VCaP (cell line): Measurements from ENCODE around the gene MOGAT2.
A peak's percentile ranks its signal among the peaks of the same experiment; 100 is the strongest.

Experiments
- H3K27ac ChIP-seq: fragments of 450-650 bp; 2 replicates; pipeline ENCODE4 v1.5.1; 2017
- TF ChIP-seq, protein P1 (sequence below): fragments of 450-650 bp; conservative IDR thresholded peaks from 2 replicates; pipeline ENCODE4 v1.5.1; 2017; ENCODE audit warnings: mild to moderate bottlenecking, moderate library complexity

Gene MOGAT2

DNA sequence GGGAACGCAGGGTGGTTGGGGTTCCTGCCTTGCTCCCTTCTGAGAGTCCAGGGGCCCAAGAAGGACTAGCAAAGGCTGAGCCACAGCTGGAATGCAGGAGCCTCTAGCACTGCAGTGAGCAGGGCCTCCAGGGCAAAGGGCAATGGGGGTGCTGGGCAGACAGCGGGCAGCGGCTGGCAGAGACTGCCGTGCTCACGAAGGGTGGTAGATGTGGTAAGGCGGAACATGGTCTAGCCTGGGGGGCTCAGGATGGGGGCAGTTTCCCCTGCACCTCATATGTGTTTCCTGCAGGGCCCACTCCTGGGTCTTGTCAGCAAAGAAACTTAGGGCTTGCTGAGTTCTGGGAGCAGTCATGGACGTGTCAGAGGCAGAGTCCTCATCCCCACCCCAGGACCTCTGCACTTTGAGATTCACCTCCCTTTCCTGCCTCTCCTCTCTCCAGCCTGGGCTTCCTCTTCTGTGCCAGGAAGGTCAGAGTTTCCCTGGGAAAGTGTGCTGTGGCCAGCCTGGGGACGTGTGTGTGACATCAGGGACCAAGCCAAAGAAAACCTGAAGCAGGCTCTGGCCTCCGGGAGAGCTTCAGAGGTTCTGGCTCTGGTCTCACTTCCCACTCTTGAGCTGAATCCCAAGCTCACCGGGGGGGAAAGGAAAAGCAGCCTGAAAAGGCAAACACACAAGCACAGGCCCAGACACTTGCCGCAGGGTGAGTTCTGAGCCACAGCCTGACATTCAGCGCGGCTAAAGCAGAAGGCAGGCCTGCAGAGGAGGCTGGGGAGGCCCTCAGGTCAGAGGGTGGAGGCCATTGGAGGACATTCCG is 4.4 kb downstream of the MOGAT2 start:
- H3K27ac ChIP-seq, result peak overlapping the region; percentile 51
- TF ChIP-seq, protein P1, sequence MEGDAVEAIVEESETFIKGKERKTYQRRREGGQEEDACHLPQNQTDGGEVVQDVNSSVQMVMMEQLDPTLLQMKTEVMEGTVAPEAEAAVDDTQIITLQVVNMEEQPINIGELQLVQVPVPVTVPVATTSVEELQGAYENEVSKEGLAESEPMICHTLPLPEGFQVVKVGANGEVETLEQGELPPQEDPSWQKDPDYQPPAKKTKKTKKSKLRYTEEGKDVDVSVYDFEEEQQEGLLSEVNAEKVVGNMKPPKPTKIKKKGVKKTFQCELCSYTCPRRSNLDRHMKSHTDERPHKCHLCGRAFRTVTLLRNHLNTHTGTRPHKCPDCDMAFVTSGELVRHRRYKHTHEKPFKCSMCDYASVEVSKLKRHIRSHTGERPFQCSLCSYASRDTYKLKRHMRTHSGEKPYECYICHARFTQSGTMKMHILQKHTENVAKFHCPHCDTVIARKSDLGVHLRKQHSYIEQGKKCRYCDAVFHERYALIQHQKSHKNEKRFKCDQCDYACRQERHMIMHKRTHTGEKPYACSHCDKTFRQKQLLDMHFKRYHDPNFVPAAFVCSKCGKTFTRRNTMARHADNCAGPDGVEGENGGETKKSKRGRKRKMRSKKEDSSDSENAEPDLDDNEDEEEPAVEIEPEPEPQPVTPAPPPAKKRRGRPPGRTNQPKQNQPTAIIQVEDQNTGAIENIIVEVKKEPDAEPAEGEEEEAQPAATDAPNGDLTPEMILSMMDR, result no peak

GRCh38 chr11:75722669-75723042 is 5.0 kb downstream of the MOGAT2 start:
- TF ChIP-seq, protein P1, result no peak
- peak overlapping the region; percentile 51 for H3K27ac ChIP-seq

- TF ChIP-seq, protein P1, result no peak
- H3K27ac ChIP-seq, result no peak overlapping the region
These were observed 8.1 kb downstream of the MOGAT2 start for GRCh38 chr11:75725547-75726320.

GRCh38 chr11:75728992-75729391 is 11.4 kb downstream of the MOGAT2 start:
- TF ChIP-seq, protein P1, result no peak
- H3K27ac ChIP-seq, result no peak overlapping the region

DNA sequence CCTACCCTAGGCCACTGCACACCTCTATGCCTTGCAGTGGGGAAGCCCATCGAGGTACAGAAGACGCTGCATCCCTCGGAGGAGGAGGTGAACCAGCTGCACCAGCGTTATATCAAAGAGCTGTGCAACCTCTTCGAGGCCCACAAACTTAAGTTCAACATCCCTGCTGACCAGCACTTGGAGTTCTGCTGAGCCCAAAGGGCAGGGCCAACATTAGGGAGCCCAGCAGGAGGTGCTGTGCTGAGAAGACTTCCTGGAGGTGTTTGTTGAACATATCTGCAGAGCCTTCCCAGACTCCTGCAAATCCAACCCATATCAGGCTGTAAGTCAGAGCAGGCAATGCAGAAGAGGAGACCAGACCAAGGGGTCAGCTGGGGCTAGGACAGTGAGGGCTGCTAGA is 13.5 kb downstream of the MOGAT2 start:
- H3K27ac ChIP-seq, result no peak overlapping the region
- TF ChIP-seq, protein P1, result no peak

DNA sequence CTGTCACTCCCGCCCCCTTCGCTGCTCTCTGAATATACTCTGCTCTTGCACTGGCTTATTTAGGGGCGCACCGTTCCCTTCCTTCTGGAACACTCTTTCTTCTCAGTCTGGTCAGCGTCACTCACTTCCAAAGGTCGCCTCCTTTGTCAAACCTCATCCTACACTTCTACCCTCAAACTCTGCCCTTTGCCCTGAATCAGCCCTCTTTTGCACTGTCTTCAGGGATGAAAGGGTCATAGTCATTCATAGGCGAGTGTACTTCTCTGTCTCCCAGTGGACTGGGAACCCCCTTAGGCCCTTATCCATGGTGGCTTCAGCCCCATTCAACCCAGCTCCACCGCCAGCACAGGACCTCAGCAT is 15.4 kb downstream of the MOGAT2 start:
- TF ChIP-seq, protein P1, result no peak
- H3K27ac ChIP-seq, result no peak overlapping the region

DNA sequence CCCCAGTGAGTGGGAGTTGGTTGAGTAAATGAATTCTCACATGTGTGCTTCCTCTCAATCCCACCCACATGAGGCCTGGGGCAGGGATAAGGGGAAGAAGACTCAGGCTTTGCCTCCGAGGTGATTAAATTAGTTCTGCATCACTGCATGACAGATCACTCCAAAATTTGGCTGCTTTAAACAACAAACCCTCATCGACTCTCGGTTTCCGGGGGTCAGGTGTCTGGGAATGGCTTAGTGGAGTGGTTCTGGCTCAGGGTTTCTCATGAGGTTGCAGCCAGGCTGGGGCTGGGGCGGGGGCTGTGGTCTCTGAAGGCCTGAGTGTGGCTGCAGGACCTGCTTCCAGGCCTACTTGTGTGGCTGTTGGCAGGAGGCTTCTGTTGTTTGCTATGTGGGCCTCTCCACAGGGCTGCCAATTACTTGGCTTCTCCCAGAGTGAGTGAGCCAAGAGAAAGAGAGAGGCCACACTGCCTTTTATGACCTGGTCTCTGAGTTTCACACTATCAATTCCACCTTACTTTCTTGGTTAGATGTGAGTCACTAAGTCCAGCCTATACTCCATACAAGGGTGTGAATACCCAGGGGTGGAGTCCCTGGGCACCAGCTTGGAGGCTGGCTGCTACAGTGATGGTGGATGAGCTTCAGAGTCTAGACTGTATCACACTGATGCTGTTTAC is 15.9 kb downstream of the MOGAT2 start:
- no peak overlapping the region for H3K27ac ChIP-seq
- TF ChIP-seq, protein P1, result no peak
